GM21390 (cell line): Measurements from ENCODE around the gene PHACTR3.

Experiments
- ATAC-seq: cut with Tn5 transposase; IDR thresholded peaks from one replicate; pipeline ENCODE4 v1.9.1; 2021; ENCODE audit not compliant: unreplicated experiment

The PHACTR3 gene

GRCh38 chr20:59573837-59574236 is 30.5 kb upstream of the PHACTR3 start:
- ATAC-seq = no peak

GRCh38 chr20:59574308-59574707 is 30.0 kb upstream of the PHACTR3 start:
- no peak for ATAC-seq

GRCh38 chr20:59575216-59575615 is 29.1 kb upstream of the PHACTR3 start:
- ATAC-seq = no peak

GRCh38 chr20:59575653-59576052 is 28.7 kb upstream of the PHACTR3 start:
- ATAC-seq = no peak

- no peak for ATAC-seq
Measured at GRCh38 chr20:59576216-59576953, 28.0 kb upstream of the PHACTR3 start.

- no peak for ATAC-seq
Measured at GRCh38 chr20:59577037-59577808, 27.1 kb upstream of the PHACTR3 start.

GRCh38 chr20:59577809-59578435 is 26.4 kb upstream of the PHACTR3 start:
- no peak for ATAC-seq

- ATAC-seq = no peak
Measured at GRCh38 chr20:59578436-59579403, 25.6 kb upstream of the PHACTR3 start.

GRCh38 chr20:59579404-59580145 is 24.8 kb upstream of the PHACTR3 start:
- ATAC-seq = no peak

- no peak for ATAC-seq
Measured at GRCh38 chr20:59580146-59580946, 24.0 kb upstream of the PHACTR3 start.

GRCh38 chr20:59580991-59581401 is 23.3 kb upstream of the PHACTR3 start:
- ATAC-seq = no peak

- ATAC-seq = no peak
Measured at GRCh38 chr20:59581993-59582679, 22.2 kb upstream of the PHACTR3 start.

- ATAC-seq = no peak
Measured at GRCh38 chr20:59583428-59584277, 20.7 kb upstream of the PHACTR3 start.

- ATAC-seq = no peak
Measured at GRCh38 chr20:59584278-59584925, 19.9 kb upstream of the PHACTR3 start.

GRCh38 chr20:59585714-59586409 is 18.5 kb upstream of the PHACTR3 start:
- no peak for ATAC-seq

- no peak for ATAC-seq
Measured at GRCh38 chr20:59586613-59587012, 17.7 kb upstream of the PHACTR3 start.

- ATAC-seq = no peak
Measured at GRCh38 chr20:59587570-59587969, 16.8 kb upstream of the PHACTR3 start.
